GM23248 (cell line): ENCODE results near the gene TSC22D1. TPM values are rescaled to one million over a fixed set of nuclear protein-coding genes. Genes with fewer than 3 reads are reported as not detected.

Source experiments
- DNase-seq: peaks from one replicate; pipeline ENCODE4 v3.0.0-alpha.2; 2015
- H2AFZ ChIP-seq: fragments of 200-600 bp; sonication (generic); 2 replicates; pipeline ENCODE4 v1.6.1; 2016; ENCODE audit warnings: antibody characterized with exemption
- H3F3A ChIP-seq: fragments of 200-600 bp; sonication (generic); 2 replicates; pipeline ENCODE4 v1.6.1; 2016; ENCODE audit warnings: mild to moderate bottlenecking, antibody characterized with exemption, mixed run types; ENCODE audit not compliant: insufficient read depth
- H3K27ac ChIP-seq: fragments of 200-600 bp; sonication (generic); 2 replicates; pipeline ENCODE4 v1.5.1; 2016; ENCODE audit warnings: mild to moderate bottlenecking
- H3K27me3 ChIP-seq: fragments of 200-600 bp; sonication (generic); replicated peaks from 2 replicates; pipeline ENCODE4 v1.6.1; 2016; ENCODE audit warnings: mild to moderate bottlenecking; ENCODE audit not compliant: insufficient read depth
- H3K36me3 ChIP-seq: fragments of 200-600 bp; sonication (generic); 2 replicates; pipeline ENCODE4 v1.6.1; 2016; ENCODE audit warnings: low read depth, mild to moderate bottlenecking
- H3K4me1 ChIP-seq: fragments of 200-600 bp; sonication (generic); 2 replicates; pipeline ENCODE4 v1.6.1; 2016; ENCODE audit warnings: mild to moderate bottlenecking; ENCODE audit not compliant: insufficient read depth
- H3K4me2 ChIP-seq: fragments of 200-600 bp; sonication (generic); one replicate; pipeline ENCODE4 v1.6.1; 2016; ENCODE audit warnings: mild to moderate bottlenecking; ENCODE audit not compliant: unreplicated experiment
- H3K4me3 ChIP-seq: fragments of 200-600 bp; sonication (generic); 2 replicates; pipeline ENCODE4 v1.5.1; 2016; ENCODE audit warnings: mild to moderate bottlenecking
- H3K79me2 ChIP-seq: fragments of 200-600 bp; sonication (generic); 2 replicates; pipeline ENCODE4 v1.6.1; 2016; ENCODE audit warnings: mild to moderate bottlenecking; ENCODE audit not compliant: insufficient read depth
- H3K9ac ChIP-seq: fragments of 200-600 bp; sonication (generic); 2 replicates; pipeline ENCODE4 v1.6.1; 2016; ENCODE audit warnings: mild to moderate bottlenecking
- H3K9me2 ChIP-seq: fragments of 200-600 bp; sonication (generic); 2 replicates; pipeline ENCODE4 v1.6.1; 2016; ENCODE audit warnings: mixed run types, mild to moderate bottlenecking, moderate library complexity; ENCODE audit not compliant: insufficient read depth
- H3K9me3 ChIP-seq: fragments of 200-600 bp; sonication (generic); one replicate; pipeline ENCODE4 v1.6.1; 2017; ENCODE audit warnings: low read depth
- H4K20me1 ChIP-seq: fragments of 200-600 bp; sonication (generic); 2 replicates; pipeline ENCODE4 v1.6.0; 2016; ENCODE audit not compliant: insufficient read depth
- EZH2 ChIP-seq: fragments of 200-600 bp; sonication (generic); IDR thresholded peaks from 2 replicates; pipeline ENCODE4 v1.6.1; 2018; ENCODE audit warnings: antibody characterized with exemption, mild to moderate bottlenecking; ENCODE audit not compliant: insufficient read depth, poor library complexity, severe bottlenecking
- EZH2phosphoT487 ChIP-seq: fragments of 200-600 bp; sonication (generic); IDR thresholded peaks from 2 replicates; pipeline ENCODE4 v1.6.1; 2018; ENCODE audit warnings: antibody characterized with exemption, moderate library complexity, mild to moderate bottlenecking, low read depth; ENCODE audit not compliant: insufficient read depth
- WGBS, 2 experiments: methylation state at CpG; one replicate each; pipeline ENCODE4 v1.1.6; 2015 to 2017; ENCODE audit warnings: low lambda C conversion rate in 2 of 2, low coverage in 1 of 2; ENCODE audit errors: missing lambda C conversion rate in 2 of 2; 5-methylcytosine and 5-hydroxymethylcytosine counted together
- in situ Hi-C: fragments of 300-500 bp; cut with MboI; formaldehyde crosslinking; loops from 2 replicates; pipeline ENCODE4 v1.15.0; 2020
- polyA plus RNA-seq: library from polyadenylated mRNA; unstranded; fragments of >200 nt; fragmentation: Nextera tagmentation; extraction: Ambion mirVana; gene quantifications from 2 replicates; pipeline ENCODE4 v1.2.1, GENCODE V29; 2016
- total RNA-seq: library from RNA; depleted of rRNA; stranded (reverse); fragments of >200 nt; shearing (Covaris generic); gene quantifications from 2 replicates; pipeline ENCODE4 v1.2.3, GENCODE V29; 2014; rRNA removed

TSC22D1 gene
- total and polyA plus RNA-seq, 2 experiments from 2014 or later = 31.3 to 60.6 TPM

GRCh38 chr13:44385847-44386246 is 190.3 kb downstream of the TSC22D1 start:
- no peaks in the 10 kb centered on the region for H3K9me3 ChIP-seq
- no peaks in the 10 kb centered on the region for H3K36me3 ChIP-seq
- no peak overlapping the region for H3K4me2 ChIP-seq
- H3K27ac ChIP-seq = no peak overlapping the region
- in situ Hi-C loops = no loop called here
- no peak for TF ChIP-seq EZH2phosphoT487
- no peak for TF ChIP-seq EZH2
- H3K27me3 ChIP-seq = no peaks in the 10 kb centered on the region
- no peaks in the 10 kb centered on the region for H3K9me2 ChIP-seq
- H2AFZ ChIP-seq = no peak overlapping the region
- no peaks in the 10 kb centered on the region for H3K79me2 ChIP-seq
- no peak for DNase-seq
- H3K4me1 ChIP-seq = peaks cover 3% of the 10 kb centered on the region
- H3F3A ChIP-seq = peaks cover 10% of the 10 kb centered on the region
- 95% methylated on average over 6 of the region's 6 CpGs for WGBS, 2 experiments
- no peak overlapping the region for H3K9ac ChIP-seq
- H3K4me3 ChIP-seq = no peak overlapping the region
- H4K20me1 ChIP-seq = no peaks in the 10 kb centered on the region

- WGBS, 2 experiments = 96 to 98% methylated on average over 3 of the region's 3 CpGs
- Histone ChIP-seq H2AFZ (no peak overlapping the region), H3K27ac (no peak overlapping the region), H3K27me3 (no peaks in the 10 kb centered on the region), H3K9me3 (no peaks in the 10 kb centered on the region), H3K4me3 (no peak overlapping the region), H3K79me2 (no peaks in the 10 kb centered on the region), H3K9ac (no peak overlapping the region), H3F3A (peaks cover 15% of the 10 kb centered on the region), H3K9me2 (no peaks in the 10 kb centered on the region), H3K4me2 (no peak overlapping the region), H3K4me1 (peaks cover 8% of the 10 kb centered on the region), H3K36me3 (no peaks in the 10 kb centered on the region), H4K20me1 (no peaks in the 10 kb centered on the region)
- DNase-seq = no peak
- TF ChIP-seq EZH2 (no peak), EZH2phosphoT487 (no peak)
- in situ Hi-C loops = no loop called here
These were observed 190.7 kb downstream of the TSC22D1 start for GRCh38 chr13:44385401-44385800.

GRCh38 chr13:44384778-44385177 is 191.4 kb downstream of the TSC22D1 start:
- Histone ChIP-seq H3K9ac (no peak overlapping the region), H2AFZ (no peak overlapping the region), H3K9me3 (no peaks in the 10 kb centered on the region), H3K27ac (no peak overlapping the region), H3K4me2 (no peak overlapping the region), H3K4me3 (no peak overlapping the region), H3K36me3 (no peaks in the 10 kb centered on the region), H3K27me3 (no peaks in the 10 kb centered on the region), H4K20me1 (no peaks in the 10 kb centered on the region), H3K79me2 (no peaks in the 10 kb centered on the region), H3K4me1 (peaks cover 14% of the 10 kb centered on the region), H3K9me2 (no peaks in the 10 kb centered on the region), H3F3A (peaks cover 21% of the 10 kb centered on the region)
- no peak for DNase-seq
- in situ Hi-C loops = no loop called here
- TF ChIP-seq EZH2 (no peak), EZH2phosphoT487 (no peak)
- 90 to 96% methylated on average over 1 of the region's 1 CpG for WGBS, 2 experiments

- H4K20me1 ChIP-seq = no peaks in the 10 kb centered on the region
- H3K9me2 ChIP-seq = no peaks in the 10 kb centered on the region
- no peak overlapping the region for H2AFZ ChIP-seq
- no peaks in the 10 kb centered on the region for H3K79me2 ChIP-seq
- DNase-seq = no peak
- TF ChIP-seq EZH2phosphoT487 = no peak
- no peak for TF ChIP-seq EZH2
- no peak overlapping the region for H3K27ac ChIP-seq
- no peaks in the 10 kb centered on the region for H3K27me3 ChIP-seq
- H3K4me1 ChIP-seq = peaks cover 16% of the 10 kb centered on the region
- H3K9me3 ChIP-seq = no peaks in the 10 kb centered on the region
- in situ Hi-C loops = no loop called here
- H3K4me2 ChIP-seq = no peak overlapping the region
- no peak overlapping the region for H3K9ac ChIP-seq
- WGBS, 2 experiments = 42 to 43% methylated on average over 5 of the region's 5 CpGs
- peaks cover 24% of the 10 kb centered on the region for H3F3A ChIP-seq
- no peaks in the 10 kb centered on the region for H3K36me3 ChIP-seq
- H3K4me3 ChIP-seq = no peak overlapping the region
These were observed 192.2 kb downstream of the TSC22D1 start for GRCh38 chr13:44383945-44384344.

- no peak for DNase-seq
- H3K4me1 ChIP-seq = peaks cover 16% of the 10 kb centered on the region
- H3K27ac ChIP-seq = no peak overlapping the region
- H3F3A ChIP-seq = peaks cover 24% of the 10 kb centered on the region
- TF ChIP-seq EZH2 = no peak
- no peak for TF ChIP-seq EZH2phosphoT487
- 88 to 97% methylated on average over 5 of the region's 5 CpGs for WGBS, 2 experiments
- no peaks in the 10 kb centered on the region for H3K79me2 ChIP-seq
- no peaks in the 10 kb centered on the region for H3K36me3 ChIP-seq
- no peak overlapping the region for H3K9ac ChIP-seq
- no peaks in the 10 kb centered on the region for H3K9me3 ChIP-seq
- H2AFZ ChIP-seq = no peak overlapping the region
- H3K4me2 ChIP-seq = no peak overlapping the region
- in situ Hi-C loops = no loop called here
- H3K4me3 ChIP-seq = no peak overlapping the region
- no peaks in the 10 kb centered on the region for H3K9me2 ChIP-seq
- H4K20me1 ChIP-seq = no peaks in the 10 kb centered on the region
- no peaks in the 10 kb centered on the region for H3K27me3 ChIP-seq
These were observed 193.4 kb downstream of the TSC22D1 start for GRCh38 chr13:44382635-44383145.

Other genes starting within 250 kb of the TSC22D1 start
- gene SERP2, start 202.5 kb downstream of the TSC22D1 start, total RNA-seq = 2.8 and 5.6 TPM in 2 replicates
- gene SERP2, start 202.5 kb downstream of the TSC22D1 start, polyA plus RNA-seq = 3.2 and 4.2 TPM in 2 replicates